K562 (cell line): ENCODE results near the gene OBSL1. TPM values are rescaled to one million over a fixed set of nuclear protein-coding genes. Genes with fewer than 3 reads are reported as not detected.

ENCODE experiments used
- ATAC-seq: fragments of 200-7000 bp; cut with Tn5 transposase; 3 replicates; pipeline ENCODE4 v1.9.1; 2020; ENCODE audit warnings: moderate library complexity
- BruUV-seq: library from RNA; stranded (reverse); fragments of 400-500 nt; replicated peaks from 2 replicates; lab custom pipeline; 2021; lab: Mats Ljungman, UMichigan
- CTCF ChIA-PET: fragments of 300-600 bp; formaldehyde crosslinking; extraction: SDS; loops from one replicate; lab custom pipeline; 2021; ENCODE audit warnings: low intra/inter-chr PET ratio; lab: Yijun Ruan, JAX
- POLR2A ChIA-PET: fragments of 300-600, 350-650 bp; sonication (Branson Sonifier 250); formaldehyde crosslinking; extraction: SDS; loops from one replicate; lab custom pipeline; 2021; ENCODE audit warnings: antibody characterized with exemption, inconsistent platforms; lab: Yijun Ruan, JAX
- DNase-seq, 4 experiments: peaks; one replicate each; pipeline versions ENCODE4 v3.0.0 to v3.0.0-alpha.2; 2011 to 2018; ENCODE audit warnings: low spot score in 3 of 4, mixed read lengths in 3 of 4; ENCODE audit errors: extremely low read depth in 1 of 4
- FAIRE-seq: peaks from 2 replicates; lab custom pipeline; 2011; peaks lifted over from hg19 to GRCh38; lab: Jason Lieb, UNC
- H2AFZ ChIP-seq: 2 replicates; pipeline ENCODE4 v1.6.0; 2011; ENCODE audit warnings: low read depth, low read length, control low read depth, inconsistent platforms
- H3K27ac ChIP-seq: fragments of 200-600 bp; 3 replicates; pipeline ENCODE4 v1.8.0; 2011; ENCODE audit warnings: low read depth, mild to moderate bottlenecking, control low read depth, inconsistent platforms, low read length, moderate library complexity, mixed read lengths; ENCODE audit errors: extremely low read depth
- H3K27me3 ChIP-seq, 2 experiments: fragments of 300-600 bp in 1 of 2; 2 replicates in 1 of 2; 3 replicates in 1 of 2; pipeline versions ENCODE4 v1.6.0 to v1.8.0; 2011; ENCODE audit warnings: inconsistent platforms in 2 of 2, low read length in 2 of 2, mild to moderate bottlenecking in 1 of 2, mixed read lengths in 1 of 2, moderate library complexity in 1 of 2; ENCODE audit not compliant: control insufficient read depth in 2 of 2, insufficient read depth in 2 of 2
- H3K36me3 ChIP-seq: fragments of 300-600 bp; 3 replicates; pipeline ENCODE4 v1.8.0; 2011; ENCODE audit warnings: mild to moderate bottlenecking, low read length, inconsistent platforms; ENCODE audit not compliant: control insufficient read depth, insufficient read depth
- H3K4me1 ChIP-seq, 2 experiments: fragments of 200-600 bp in 1 of 2; replicated peaks in 1 of 2; 2 replicates in 1 of 2; 3 replicates in 1 of 2; pipeline versions ENCODE4 v1.5.1 to v1.8.0; 2011; ENCODE audit warnings: inconsistent platforms in 2 of 2, low read length in 2 of 2, mild to moderate bottlenecking in 1 of 2, mixed read lengths in 1 of 2, moderate library complexity in 1 of 2; ENCODE audit not compliant: control insufficient read depth in 2 of 2, insufficient read depth in 2 of 2
- H3K4me2 ChIP-seq: 2 replicates; pipeline ENCODE4 v1.6.1; 2011; ENCODE audit warnings: low read length, control low read depth, inconsistent platforms, mixed read lengths; ENCODE audit not compliant: insufficient read depth
- H3K4me3 ChIP-seq: fragments of 200-600 bp; sonication (generic), shearing (Covaris generic); 2 replicates; pipeline ENCODE4 v1.5.1; 2016; ENCODE audit warnings: control low read depth, inconsistent platforms
- H3K79me2 ChIP-seq: fragments of 200-600 bp; 3 replicates; pipeline ENCODE4 v1.8.0; 2011; ENCODE audit warnings: low read length, inconsistent platforms; ENCODE audit not compliant: control insufficient read depth, insufficient read depth
- H3K9ac ChIP-seq, 2 experiments: 2 replicates each; pipeline versions ENCODE4 v1.6.0 to v1.6.1; 2011; ENCODE audit warnings: low read depth in 2 of 2, low read length in 2 of 2, control low read depth in 1 of 2, inconsistent platforms in 1 of 2, mild to moderate bottlenecking in 1 of 2, mixed read lengths in 1 of 2; ENCODE audit not compliant: insufficient read depth in 1 of 2
- H3K9me1 ChIP-seq: one replicate; pipeline ENCODE4 v1.6.0; 2011; ENCODE audit warnings: inconsistent platforms, mild to moderate bottlenecking, low read length, moderate library complexity; ENCODE audit not compliant: control insufficient read depth, insufficient read depth
- H3K9me3 ChIP-seq: replicated peaks from 2 replicates; pipeline ENCODE4 v1.5.1; 2011; ENCODE audit warnings: low read depth, low read length, inconsistent platforms; ENCODE audit not compliant: control insufficient read depth, insufficient read depth
- H4K20me1 ChIP-seq: replicated peaks from 2 replicates; pipeline ENCODE4 v1.6.1; 2011; ENCODE audit warnings: low read length, inconsistent platforms, mixed read lengths; ENCODE audit not compliant: control insufficient read depth, insufficient read depth
- GABPB1 ChIP-seq: sonication (generic); formaldehyde crosslinking; IDR thresholded peaks from 2 replicates; pipeline ENCODE4 v1.8.0; 2022; ENCODE audit warnings: mild to moderate bottlenecking, missing genetic modification reagents
- HOXB6 ChIP-seq: fragments of 250-450 bp; sonication (Bioruptor Pico); IDR thresholded peaks from 2 replicates; pipeline ENCODE4 v1.5.1; 2022; ENCODE audit warnings: mild to moderate bottlenecking, borderline replicate concordance
- MAFK ChIP-seq: IDR thresholded peaks from 2 replicates; pipeline ENCODE4 v1.6.1; 2011; ENCODE audit warnings: low read length, improper control_type of control experiment
- NR2C1 ChIP-seq, 2 experiments: fragments of 450-650 bp; IDR thresholded peaks; 2 replicates each; pipeline ENCODE4 v1.6.1; 2017; ENCODE audit warnings: mild to moderate bottlenecking in 2 of 2, antibody characterized with exemption in 1 of 2, inconsistent platforms in 1 of 2, missing compliant biosample characterization in 1 of 2, missing genetic modification characterization in 1 of 2
- RAD51 ChIP-seq: fragments of 450-650 bp; IDR thresholded peaks from 2 replicates; pipeline ENCODE4 v1.7.1; 2016; ENCODE audit warnings: low read depth, mild to moderate bottlenecking, borderline replicate concordance
- SMARCA4 ChIP-seq: fragments of 450-650 bp; IDR thresholded peaks from 2 replicates; pipeline ENCODE4 v1.6.1; 2016
- SP2 ChIP-seq: IDR thresholded peaks from 2 replicates; pipeline ENCODE4 v1.6.1; 2011; ENCODE audit warnings: mild to moderate bottlenecking, low read depth, low read length, moderate library complexity; ENCODE audit not compliant: poor library complexity, severe bottlenecking; ENCODE audit errors: extremely low read depth
- TBP ChIP-seq: optimal IDR thresholded peaks from 2 replicates; pipeline ENCODE3; 2011; ENCODE audit warnings: low read depth, low read length, improper control_type of control experiment
- TFAM ChIP-seq: fragments of 250-450 bp; sonication (Bioruptor Pico); conservative IDR thresholded peaks from 2 replicates; pipeline ENCODE4 v1.5.0; 2021; ENCODE audit warnings: mild to moderate bottlenecking, moderate library complexity
- TRIM24 ChIP-seq, 2 experiments: fragments of 450-650 bp; IDR thresholded peaks; 2 replicates each; pipeline ENCODE4 v1.6.1; 2016
- ZBTB12 ChIP-seq: fragments of 250-450 bp; sonication (Bioruptor Pico); IDR thresholded peaks from 2 replicates; pipeline ENCODE4 v1.4.0; 2020
- ZBTB2 ChIP-seq: fragments of 450-650 bp; IDR thresholded peaks from 2 replicates; pipeline ENCODE4 v1.6.1; 2016; ENCODE audit warnings: antibody characterized with exemption
- ZFPM2 ChIP-seq: fragments of 250-450 bp; sonication (Bioruptor Pico); IDR thresholded peaks from 2 replicates; pipeline ENCODE4 v1.5.1; 2022; ENCODE audit warnings: mild to moderate bottlenecking
- ZNF165 ChIP-seq: fragments of 250-450 bp; sonication (Bioruptor Pico); IDR thresholded peaks from 2 replicates; pipeline ENCODE4 v1.4.0; 2020; ENCODE audit warnings: borderline replicate concordance
- WGBS: fragments of 100-300 bp; shearing (Covaris generic); methylation state at CpG from one replicate; pipeline ENCODE4 v1.1.6; 2016; ENCODE audit warnings: low coverage, mixed read lengths; ENCODE audit not compliant: insufficient coverage; ENCODE audit errors: missing lambda C conversion rate; 5-methylcytosine and 5-hydroxymethylcytosine counted together
- in situ Hi-C: fragments of 300-500 bp; cut with MboI; formaldehyde crosslinking; loops from 4 replicates; pipeline ENCODE4 v1.15.0; 2018; ENCODE audit warnings: inconsistent platforms, mixed read lengths
- intact Hi-C: fragments of 100-400 bp; cut with micrococcal nuclease; formaldehyde crosslinking; loops from 2 replicates; pipeline ENCODE4 v1.14.2; 2022
- polyA plus RNA-seq, 8 experiments: library from polyadenylated mRNA; depleted of rRNA in 4 of 8; stranded (reverse) in 5 of 8; unstranded in 3 of 8; fragments of >200 nt; fragmentation: Nextera tagmentation in 2 of 8; fragmentation: Illumina TruSeq in 1 of 8; extraction: Ambion mirVana in 2 of 8; extraction: Trizol in 1 of 8; gene quantifications; 2 replicates each; pipeline versions ENCODE4 v1.2.1 to v1.2.3, GENCODE V29; 2011 to 2014; ENCODE audit warnings: inconsistent platforms in 1 of 8, missing spikeins in 1 of 8
- total RNA-seq, 7 experiments: library from RNA; depleted of rRNA in 6 of 7; stranded (reverse); fragments of >200 nt in 6 of 7; fragmentation: Illumina TruSeq in 2 of 7; extraction: Trizol in 2 of 7; gene quantifications; 2 replicates each; pipeline versions ENCODE4 v1.2.1 to v1.2.3, GENCODE V29; 2011 to 2021; ENCODE audit warnings: low replicate concordance in 1 of 7
- TF ChIP-seq, protein P1 (sequence below): fragments of 450-650 bp; formaldehyde crosslinking; conservative IDR thresholded peaks from 2 replicates; pipeline ENCODE4 v1.4.0; 2022; ENCODE audit warnings: mild to moderate bottlenecking, missing genetic modification characterization

OBSL1 gene
- total and polyA plus RNA-seq, 9 of the 15 experiments (the other 6 are each of a cell fraction or from before 2014, with no cell fraction given) = 1.2 to 26.6 (median 8.6) TPM

GRCh38 chr2:219514196-219514761, 57.1 kb downstream of the OBSL1 start, which contains the start of gene ASIC4:
TSS of gene ASIC4 (plus strand) at chr2:219514482. CDS start at chr2:219514725, 243 bp downstream.
- POLR2A ChIA-PET = interaction anchor here (0.6 to 3.0 kb wide), 3 partner anchors 9 to 46 kb away, joined by 3 to 20 read pairs (median 4); partner anchors contain the start of gene GMPPA
- intact Hi-C loops = no loop called here
- peak; percentile 37; the same call in 1 of the 2 replicates for TF ChIP-seq ZBTB12
- no peak for TF ChIP-seq HOXB6 (CRISPR knock-in tag)
- peak; percentile 83 for TF ChIP-seq ZBTB2
- TF ChIP-seq, protein P1, sequence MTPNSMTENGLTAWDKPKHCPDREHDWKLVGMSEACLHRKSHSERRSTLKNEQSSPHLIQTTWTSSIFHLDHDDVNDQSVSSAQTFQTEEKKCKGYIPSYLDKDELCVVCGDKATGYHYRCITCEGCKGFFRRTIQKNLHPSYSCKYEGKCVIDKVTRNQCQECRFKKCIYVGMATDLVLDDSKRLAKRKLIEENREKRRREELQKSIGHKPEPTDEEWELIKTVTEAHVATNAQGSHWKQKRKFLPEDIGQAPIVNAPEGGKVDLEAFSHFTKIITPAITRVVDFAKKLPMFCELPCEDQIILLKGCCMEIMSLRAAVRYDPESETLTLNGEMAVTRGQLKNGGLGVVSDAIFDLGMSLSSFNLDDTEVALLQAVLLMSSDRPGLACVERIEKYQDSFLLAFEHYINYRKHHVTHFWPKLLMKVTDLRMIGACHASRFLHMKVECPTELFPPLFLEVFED (CRISPR knock-in tag) = 0 out of 2 replicates have a peak, but pooled peaks have one; percentile 58
- peak; percentile 92 for TF ChIP-seq SMARCA4
- peak; percentile 65; the same call in 1 of the 2 replicates for TF ChIP-seq GABPB1 (CRISPR knock-in tag)
- no peak for TF ChIP-seq TBP
- no peak for TF ChIP-seq TFAM (CRISPR knock-in tag)
- TF ChIP-seq SP2 = no peak
- TF ChIP-seq NR2C1 (IDR thresholded peaks at IDR 0.05) = no peak
- no peak for TF ChIP-seq NR2C1 (tag; IDR thresholded peaks at IDR 0.05)
- no peak for TF ChIP-seq MAFK
- TF ChIP-seq ZFPM2 (CRISPR knock-in tag) = no peak
- no peak for TF ChIP-seq ZNF165
- no peak; the same call in 1 of the 2 replicates for TF ChIP-seq RAD51
- peak; percentile 67 to 82; a peak in 3 of 4 replicates for TF ChIP-seq TRIM24 (IDR thresholded peaks at IDR 0.05)

More at GRCh38 chr2:219514196-219514761, 57.1 kb downstream of the OBSL1 start, which contains the start of gene ASIC4:
- H3K4me3 ChIP-seq = peak within 1 kb of the TSS; percentile 38
- ATAC-seq (peak; percentile 72), DNase-seq (peak; percentile 76 to 94 (median 82)), FAIRE-seq (peak; percentile 94)
- H3K4me1 ChIP-seq = peaks cover 68 to 91% of the 10 kb centered on the region in 2 experiments
- CTCF ChIA-PET = interaction anchor here (0.7 kb wide), 1 partner anchor 16 kb away, joined by 3 read pairs; no protein-coding TSS in a partner anchor
- H3K79me2 ChIP-seq = peaks cover 50% of the 10 kb centered on the region
- WGBS = 2% methylated on average over 13 of the region's 31 CpGs
- H2AFZ ChIP-seq = peak within 1 kb of the TSS; percentile 47
- H3K27me3 ChIP-seq = no peaks in the 10 kb centered on the region
- no peaks in the 10 kb centered on the region for H3K9me3 ChIP-seq
- peaks cover 7% of the 10 kb centered on the region; the same call in 2 of the 3 replicates for H3K36me3 ChIP-seq
- peak within 1 kb of the TSS; percentile 77 for H3K27ac ChIP-seq
- H3K9ac ChIP-seq = peak within 1 kb of the TSS; percentile 58 to 85
- BruUV-seq = no TSS peak
- peak within 1 kb of the TSS; percentile 78 for H3K4me2 ChIP-seq
- in situ Hi-C loops = no loop called here
- H4K20me1 ChIP-seq = no peaks in the 10 kb centered on the region
- H3K9me1 ChIP-seq = peaks cover 3% of the 10 kb centered on the region
